NCI-H748 (cell line): ENCODE data around the gene SFXN1.
"Not testable (repeated sequence)": the region's sequence is repeated elsewhere in the genome, so short reads cannot be mapped to it uniquely, and the experiment has no call there.

Experiments
- DNase-seq: peaks from one replicate; lab custom pipeline; 2025; ENCODE audit not compliant: unreplicated experiment; lab: John Stamatoyannopoulos, UW

SFXN1 gene

GRCh38 chr5:175493260-175493659 lies 14.9 kb downstream of the SFXN1 start:
- no peak for DNase-seq

- no peak for DNase-seq
Observed at GRCh38 chr5:175493726-175494125, 15.4 kb downstream of the SFXN1 start.

- no peak for DNase-seq
Observed at GRCh38 chr5:175494264-175495183, 16.2 kb downstream of the SFXN1 start.

- DNase-seq, result no peak
Observed at GRCh38 chr5:175501759-175502158, 23.4 kb downstream of the SFXN1 start.

- not testable (repeated sequence) for DNase-seq
Observed at GRCh38 chr5:175507671-175508070, 29.3 kb downstream of the SFXN1 start.

GRCh38 chr5:175508896-175509295 lies 30.5 kb downstream of the SFXN1 start:
- DNase-seq, result no peak

GRCh38 chr5:175513297-175513696 lies 34.9 kb downstream of the SFXN1 start:
- no peak for DNase-seq

GRCh38 chr5:175513726-175514125 lies 35.4 kb downstream of the SFXN1 start:
- no peak for DNase-seq

GRCh38 chr5:175516933-175517823 lies 38.8 kb downstream of the SFXN1 start:
- DNase-seq, result no peak

GRCh38 chr5:175517824-175518450 lies 39.6 kb downstream of the SFXN1 start:
- DNase-seq, result no peak

GRCh38 chr5:175519006-175519405 lies 40.6 kb downstream of the SFXN1 start:
- DNase-seq, result no peak

GRCh38 chr5:175520321-175520720 lies 42.0 kb downstream of the SFXN1 start:
- DNase-seq, result peak; percentile 74

- DNase-seq, result no peak
Observed at GRCh38 chr5:175520873-175521272, 42.5 kb downstream of the SFXN1 start.

GRCh38 chr5:175521313-175521833 lies 43.0 kb downstream of the SFXN1 start:
- no peak for DNase-seq

GRCh38 chr5:175523292-175523691 lies 44.9 kb downstream of the SFXN1 start:
- no peak for DNase-seq

GRCh38 chr5:175524211-175524610 lies 45.9 kb downstream of the SFXN1 start:
- DNase-seq, result no peak

- DNase-seq, result no peak
Observed at GRCh38 chr5:175526691-175527090, 48.3 kb downstream of the SFXN1 start.

GRCh38 chr5:175531361-175531760 lies 53.0 kb downstream of the SFXN1 start:
- DNase-seq, result no peak

GRCh38 chr5:175534070-175534932 lies 55.9 kb downstream of the SFXN1 start:
- DNase-seq, result peak; percentile 90

GRCh38 chr5:175535331-175535730 lies 57.0 kb downstream of the SFXN1 start:
- not testable (repeated sequence) for DNase-seq
